GM19395 (cell line): ENCODE data around the gene ABI3.

Source experiments
- ATAC-seq: cut with Tn5 transposase; IDR thresholded peaks from one replicate; pipeline ENCODE4 v1.9.1; 2021; ENCODE audit warnings: mild to moderate bottlenecking, moderate library complexity; ENCODE audit not compliant: unreplicated experiment

The ABI3 gene

GRCh38 chr17:49224198-49224996 is 13.9 kb downstream of the ABI3 start:
- no peak for ATAC-seq

DNA sequence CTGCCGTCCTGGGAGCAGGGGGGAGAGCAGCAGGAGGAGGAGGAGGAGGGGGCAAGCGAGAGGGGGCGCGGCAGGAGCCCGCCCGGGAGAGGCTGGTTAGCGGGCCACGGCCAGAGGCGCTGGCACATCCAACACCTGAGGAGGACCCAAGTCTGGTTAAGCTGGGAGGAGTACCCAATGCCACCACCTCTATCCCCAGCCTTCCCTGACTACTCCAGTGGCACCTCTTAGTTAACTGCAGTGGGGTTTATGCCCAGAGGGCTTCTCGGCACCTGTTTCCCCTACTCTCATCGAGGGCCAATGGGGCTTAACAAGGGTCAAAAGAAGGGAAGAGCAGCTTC is 14.5 kb downstream of the ABI3 start:
- no peak for ATAC-seq

DNA sequence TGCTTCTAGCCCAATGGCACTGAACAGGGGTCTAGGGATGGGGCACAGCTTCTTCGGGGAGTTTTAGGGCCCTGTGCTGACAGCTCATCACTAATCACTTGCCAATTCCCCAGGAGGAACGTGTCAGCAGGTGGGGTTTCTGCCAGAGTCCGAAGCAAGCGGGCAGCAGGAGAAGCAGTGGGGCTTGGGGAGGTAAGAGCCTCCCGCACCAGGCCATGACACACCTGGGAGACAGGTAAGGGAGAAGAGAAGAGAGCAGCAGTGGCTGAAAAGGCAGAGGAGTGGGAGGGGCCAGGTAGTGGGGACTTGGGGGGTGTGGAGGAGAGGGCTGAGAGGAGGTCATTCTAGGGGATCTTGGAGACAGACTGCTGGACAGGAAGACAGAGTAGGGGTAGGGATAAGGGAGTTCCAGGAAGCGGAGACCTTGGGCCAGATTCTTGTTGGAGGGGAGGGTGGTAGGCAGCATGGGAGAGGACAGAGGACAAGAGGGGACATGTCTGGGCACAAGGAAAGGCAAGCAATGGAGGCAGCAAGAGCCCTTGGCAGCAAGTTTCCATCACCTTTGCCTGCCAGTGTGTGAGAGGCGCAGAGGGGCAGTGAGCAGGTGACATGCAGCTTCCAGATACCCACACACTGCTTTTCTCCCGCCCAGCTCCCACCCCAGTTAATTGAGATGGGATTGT is 15.2 kb downstream of the ABI3 start:
- no peak for ATAC-seq

GRCh38 chr17:49226771-49227435 is 16.4 kb downstream of the ABI3 start:
- ATAC-seq: no peak

GRCh38 chr17:49227436-49228261 is 17.1 kb downstream of the ABI3 start:
- no peak for ATAC-seq

- no peak for ATAC-seq
Measured at GRCh38 chr17:49229076-49229804, 18.7 kb downstream of the ABI3 start.

DNA sequence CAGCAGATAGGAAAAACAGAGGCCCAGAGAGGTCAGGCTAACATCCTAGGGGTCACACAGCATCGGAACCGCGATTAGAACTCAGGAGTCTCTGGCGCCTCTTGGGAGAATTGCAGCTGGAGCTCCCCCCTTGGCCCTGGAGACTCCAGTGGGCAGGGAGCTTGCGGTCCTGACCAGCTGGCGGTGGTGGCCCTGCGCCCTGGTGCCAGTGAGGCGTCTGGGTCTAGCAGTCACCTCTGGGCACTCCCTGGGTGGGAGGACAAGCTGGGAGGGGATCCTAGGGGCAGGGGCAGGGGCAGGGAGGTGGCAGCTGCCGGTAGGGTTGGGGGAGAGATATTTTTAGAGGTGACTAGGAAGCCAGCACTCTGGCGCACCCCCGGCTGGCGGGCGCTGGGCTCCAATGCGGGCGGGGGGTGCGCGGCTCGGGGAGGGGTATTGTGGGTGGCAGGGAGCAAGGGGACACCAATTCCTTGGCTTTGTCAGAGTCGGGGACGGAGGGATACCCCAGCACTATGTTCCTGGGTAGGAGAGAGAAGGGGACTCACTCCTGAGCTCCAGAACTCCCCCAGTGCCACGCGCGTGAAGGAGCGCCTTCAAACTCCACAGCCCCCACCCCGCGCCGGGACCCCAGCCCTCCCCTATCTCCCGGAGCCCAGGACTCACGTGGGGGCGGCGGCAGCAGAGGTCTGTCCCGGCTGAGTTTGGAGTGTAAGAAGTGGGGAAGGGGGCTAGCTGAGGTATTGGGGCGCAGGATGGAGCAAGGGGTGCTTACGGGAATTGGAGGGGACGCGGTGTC is 19.5 kb downstream of the ABI3 start:
- no peak for ATAC-seq

DNA sequence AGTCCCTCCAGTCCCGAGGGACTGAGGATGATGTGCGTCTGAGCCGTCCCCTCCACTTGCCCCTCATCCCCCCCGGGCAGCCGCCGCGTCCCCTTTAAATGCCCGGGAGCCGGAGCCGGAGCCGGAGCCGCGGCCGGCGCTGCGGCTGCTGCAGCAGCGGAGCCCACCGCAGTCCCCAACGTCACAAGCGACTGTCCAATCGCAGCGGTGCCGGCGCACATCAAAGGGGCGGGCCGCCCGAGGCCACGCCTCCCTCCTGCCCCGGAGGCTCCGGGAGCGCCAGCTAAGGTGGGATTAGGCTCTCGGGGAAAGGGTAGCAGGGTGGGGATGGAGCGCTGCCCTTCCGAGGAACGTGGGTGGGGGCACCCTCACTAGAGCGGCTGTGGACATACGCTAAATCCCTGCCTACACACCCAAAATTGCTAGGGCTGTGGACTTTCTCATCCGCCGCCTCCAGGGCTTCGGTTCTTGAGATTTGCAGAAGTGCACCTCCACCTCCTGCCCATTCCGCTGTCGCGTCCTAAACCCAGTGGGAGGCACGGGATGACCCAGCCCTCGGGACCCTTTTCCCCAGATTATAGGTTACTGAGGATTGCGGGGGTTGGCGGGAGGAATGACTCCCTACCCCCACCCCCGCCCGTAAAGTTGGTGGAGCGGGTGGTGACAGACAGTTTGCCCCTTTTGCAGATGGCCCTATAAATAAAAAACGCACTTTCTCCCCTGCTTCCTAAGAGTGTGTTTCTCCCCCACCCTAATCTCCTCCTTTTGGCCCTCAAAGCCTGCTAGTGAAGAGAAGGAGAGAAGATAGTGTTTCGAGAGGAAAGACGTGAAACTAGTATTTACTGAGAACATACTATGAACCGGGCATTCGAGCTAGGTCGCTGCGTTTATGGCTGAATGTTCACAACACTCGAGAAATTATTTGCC is 20.4 kb downstream of the ABI3 start, which contains the start of gene PHOSPHO1:
Gene PHOSPHO1 (minus strand): TSS at position 152 of the 927 bp plus-strand sequence. CDS start 4,096 bp downstream, outside the sequence.
- peak; percentile 84 for ATAC-seq

DNA sequence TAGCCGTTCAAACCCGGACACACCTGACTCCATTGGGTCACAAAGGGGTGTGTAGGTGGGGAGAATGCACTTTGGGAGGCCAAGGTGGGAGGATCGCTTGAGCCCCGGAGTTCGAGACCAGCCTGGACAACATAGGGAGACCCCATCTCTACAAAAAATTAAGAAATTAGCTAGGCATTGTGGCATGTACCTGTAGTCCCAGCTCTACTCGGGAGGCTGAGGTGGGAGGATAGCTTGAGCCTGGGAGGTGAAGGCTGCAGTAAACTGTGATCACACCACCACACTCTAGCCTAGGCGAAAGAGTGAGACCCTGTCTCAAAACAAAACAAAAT is 21.0 kb downstream of the ABI3 start:
- ATAC-seq: no peak

- no peak for ATAC-seq
Measured at GRCh38 chr17:49234509-49235080, 24.1 kb downstream of the ABI3 start.

GRCh38 chr17:49235896-49236295 is 25.4 kb downstream of the ABI3 start:
- ATAC-seq: no peak

DNA sequence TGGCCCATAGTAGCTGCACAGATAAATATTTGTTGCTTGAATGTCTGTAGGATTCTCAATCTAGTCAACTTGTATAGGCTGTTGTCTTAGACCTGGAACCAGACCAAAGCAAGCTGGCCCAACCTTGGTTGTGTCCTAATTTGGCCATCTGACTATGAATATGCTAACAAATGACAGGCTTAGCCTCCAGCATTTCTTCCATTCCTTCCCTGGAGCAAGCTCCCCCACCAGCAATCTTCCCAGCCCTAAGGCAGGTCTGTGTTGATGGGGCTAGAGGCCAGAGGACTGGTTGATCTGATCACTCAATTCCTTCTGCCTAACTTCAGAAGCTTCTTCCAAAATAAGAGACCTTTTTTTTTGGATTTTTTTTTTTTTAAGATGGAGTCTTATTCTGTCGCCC is 29.5 kb downstream of the ABI3 start:
- ATAC-seq: no peak

- no peak for ATAC-seq
Measured at GRCh38 chr17:49240619-49241018, 30.1 kb downstream of the ABI3 start.

GRCh38 chr17:49241040-49241439 is 30.5 kb downstream of the ABI3 start:
- ATAC-seq: no peak

DNA sequence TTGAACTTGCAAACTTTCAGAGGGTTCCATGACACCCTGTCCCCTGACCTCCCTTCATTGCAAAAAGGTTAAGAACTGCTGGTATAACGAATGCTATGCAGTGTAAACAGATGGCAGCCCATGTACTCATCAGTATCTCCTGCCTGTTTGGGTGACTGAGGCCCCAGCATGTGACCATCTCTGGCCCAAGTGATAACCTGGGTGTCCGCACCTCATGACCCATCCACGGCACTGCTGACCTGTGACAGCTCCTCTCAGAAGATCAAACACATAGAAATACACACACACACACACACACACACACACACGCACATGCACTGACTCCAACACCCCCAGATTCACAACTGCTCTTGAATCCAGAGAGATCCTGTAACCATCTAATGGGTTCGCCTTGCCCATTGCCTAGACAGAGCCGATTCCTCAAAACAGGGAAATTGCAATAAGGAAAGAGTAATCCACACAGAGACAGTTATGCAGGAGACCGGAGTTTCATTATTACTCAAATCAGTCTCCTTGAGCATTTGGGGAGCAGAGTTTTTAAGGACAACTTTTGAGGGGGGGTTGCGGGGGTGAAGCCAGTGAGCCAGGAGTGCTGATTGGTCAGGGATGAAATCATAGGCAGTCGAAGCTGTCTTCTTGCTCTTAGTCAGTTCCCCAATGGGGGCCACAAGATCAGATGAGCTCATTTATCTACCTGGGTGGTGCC is 31.3 kb downstream of the ABI3 start:
- no peak for ATAC-seq

- ATAC-seq: no peak
Measured at GRCh38 chr17:49242813-49243212, 32.3 kb downstream of the ABI3 start.

- ATAC-seq: no peak
Measured at GRCh38 chr17:49244839-49245238, 34.3 kb downstream of the ABI3 start.

GRCh38 chr17:49247944-49248343 is 37.4 kb downstream of the ABI3 start:
- ATAC-seq: no peak
